Endodermal cell (in vitro differentiated cells): ENCODE results near the gene LYST. TPM values are rescaled to one million over a fixed set of nuclear protein-coding genes. Genes with fewer than 3 reads are reported as not detected.

Source experiments
- DNase-seq: peaks from one replicate; pipeline ENCODE4 v3.0.0-alpha.2; 2017
- H3K27ac ChIP-seq: 2 replicates; pipeline ENCODE4 v1.5.1; 2013; ENCODE audit warnings: mild to moderate bottlenecking, low read depth, low read length, moderate library complexity
- H3K27me3 ChIP-seq: 2 replicates; pipeline ENCODE4 v1.6.1; 2013; ENCODE audit warnings: mild to moderate bottlenecking, low read length, moderate library complexity; ENCODE audit not compliant: insufficient read depth, control insufficient read depth, poor library complexity, severe bottlenecking
- H3K36me3 ChIP-seq: 2 replicates; pipeline ENCODE4 v1.7.0; 2013; ENCODE audit warnings: mild to moderate bottlenecking, low read length, moderate library complexity; ENCODE audit not compliant: control insufficient read depth, insufficient read depth
- H3K4me1 ChIP-seq: one replicate; pipeline ENCODE4 v1.7.0; 2013; ENCODE audit warnings: low read length; ENCODE audit not compliant: control insufficient read depth, insufficient read depth
- H3K4me3 ChIP-seq: 2 replicates; pipeline ENCODE4 v1.5.1; 2013; ENCODE audit warnings: mild to moderate bottlenecking, low read length, moderate library complexity
- H3K9ac ChIP-seq: 2 replicates; pipeline ENCODE4 v1.6.1; 2013; ENCODE audit warnings: mild to moderate bottlenecking, low read length, moderate library complexity; ENCODE audit not compliant: poor library complexity, severe bottlenecking; ENCODE audit errors: extremely low read depth
- H3K9me3 ChIP-seq: 2 replicates; pipeline ENCODE4 v1.6.1; 2013; ENCODE audit warnings: mild to moderate bottlenecking, low read length, moderate library complexity; ENCODE audit not compliant: control insufficient read depth
- H3K27ac Mint-ChIP-seq: 2 replicates; pipeline ENCODE4 v1.8.0; 2020; ENCODE audit warnings: mixed read lengths
- H3K27me3 Mint-ChIP-seq: 2 replicates; pipeline ENCODE4 v1.8.0; 2021; ENCODE audit warnings: mild to moderate bottlenecking, mixed read lengths; ENCODE audit not compliant: insufficient read depth
- H3K36me3 Mint-ChIP-seq: 2 replicates; pipeline ENCODE4 v1.8.0; 2020; ENCODE audit warnings: low read depth, mixed read lengths
- H3K4me1 Mint-ChIP-seq: 2 replicates; pipeline ENCODE4 v1.8.0; 2020; ENCODE audit warnings: mixed read lengths
- H3K4me3 Mint-ChIP-seq: 2 replicates; pipeline ENCODE4 v1.8.0; 2020; ENCODE audit warnings: mild to moderate bottlenecking, moderate library complexity, mixed read lengths
- H3K9me3 Mint-ChIP-seq: 2 replicates; pipeline ENCODE4 v1.8.0; 2020; ENCODE audit warnings: mild to moderate bottlenecking, mixed read lengths
- WGBS, 2 experiments: methylation state at CpG; one replicate each; pipeline versions ENCODE4 v1.1.5 to v1.1.7; 2013; ENCODE audit warnings: missing lambda C conversion rate in 2 of 2, mixed read lengths in 1 of 2; ENCODE audit not compliant: insufficient coverage in 1 of 2, insufficient read length in 1 of 2; 5-methylcytosine and 5-hydroxymethylcytosine counted together
- total RNA-seq, 2 donors: library from RNA; stranded (reverse); fragmentation: NEBNext Ultra II Directional in 1 of 2; extraction: Animal tissue kit (Norgen Biotek cat#: 25700) in 1 of 2; gene quantifications; 2 replicates in 1 of 2; 3 replicates in 1 of 2; pipeline ENCODE4 v1.2.1, GENCODE V29; 2021
- TF ChIP-seq, protein P1 (sequence below): fragments of 200-600 bp; sonication (generic); conservative IDR thresholded peaks from 2 replicates; pipeline ENCODE4 v1.5.0; 2021; ENCODE audit warnings: antibody characterized with exemption, mild to moderate bottlenecking

The LYST gene
- total RNA-seq, 2 donors from 2014 or later, result 2.5 to 6.8 TPM

DNA sequence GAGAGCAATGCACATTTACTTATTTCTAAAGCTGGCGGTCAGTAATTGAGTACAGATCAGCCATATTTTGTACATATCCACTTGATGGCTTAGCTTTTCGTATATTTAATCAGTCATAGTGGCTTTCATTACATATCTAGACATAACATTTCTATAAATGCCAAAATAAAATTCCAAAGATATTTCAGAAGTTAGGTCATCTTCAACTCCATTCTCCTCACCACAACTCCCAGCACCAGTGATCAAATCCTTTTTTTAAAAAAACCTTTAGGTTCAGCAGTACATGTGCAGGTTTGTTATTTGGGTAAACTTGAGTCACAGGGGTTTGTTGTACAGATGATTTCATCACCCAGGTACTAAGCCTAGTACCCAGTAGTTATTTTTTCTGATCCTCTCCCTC is 163.2 kb downstream of the LYST start:
- no peak overlapping the region for H3K4me3 Mint-ChIP-seq
- WGBS, 2 experiments, result 91 to 93% methylated on average over 2 of the region's 2 CpGs
- Histone ChIP-seq H3K36me3 (no peaks in the 10 kb centered on the region), H3K9me3 (no peaks in the 10 kb centered on the region), H3K27me3 (no peaks in the 10 kb centered on the region), H3K4me1 (no peaks in the 10 kb centered on the region), H3K4me3 (no peak overlapping the region), H3K9ac (no peak overlapping the region), H3K27ac (no peak overlapping the region)
- H3K9me3 Mint-ChIP-seq, result no peaks in the 10 kb centered on the region
- H3K4me1 Mint-ChIP-seq, result peaks cover 4% of the 10 kb centered on the region
- no peaks in the 10 kb centered on the region for H3K36me3 Mint-ChIP-seq
- H3K27me3 Mint-ChIP-seq, result no peaks in the 10 kb centered on the region
- no peak for DNase-seq
- TF ChIP-seq, protein P1, sequence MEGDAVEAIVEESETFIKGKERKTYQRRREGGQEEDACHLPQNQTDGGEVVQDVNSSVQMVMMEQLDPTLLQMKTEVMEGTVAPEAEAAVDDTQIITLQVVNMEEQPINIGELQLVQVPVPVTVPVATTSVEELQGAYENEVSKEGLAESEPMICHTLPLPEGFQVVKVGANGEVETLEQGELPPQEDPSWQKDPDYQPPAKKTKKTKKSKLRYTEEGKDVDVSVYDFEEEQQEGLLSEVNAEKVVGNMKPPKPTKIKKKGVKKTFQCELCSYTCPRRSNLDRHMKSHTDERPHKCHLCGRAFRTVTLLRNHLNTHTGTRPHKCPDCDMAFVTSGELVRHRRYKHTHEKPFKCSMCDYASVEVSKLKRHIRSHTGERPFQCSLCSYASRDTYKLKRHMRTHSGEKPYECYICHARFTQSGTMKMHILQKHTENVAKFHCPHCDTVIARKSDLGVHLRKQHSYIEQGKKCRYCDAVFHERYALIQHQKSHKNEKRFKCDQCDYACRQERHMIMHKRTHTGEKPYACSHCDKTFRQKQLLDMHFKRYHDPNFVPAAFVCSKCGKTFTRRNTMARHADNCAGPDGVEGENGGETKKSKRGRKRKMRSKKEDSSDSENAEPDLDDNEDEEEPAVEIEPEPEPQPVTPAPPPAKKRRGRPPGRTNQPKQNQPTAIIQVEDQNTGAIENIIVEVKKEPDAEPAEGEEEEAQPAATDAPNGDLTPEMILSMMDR, result no peak
- H3K27ac Mint-ChIP-seq, result no peak overlapping the region

DNA sequence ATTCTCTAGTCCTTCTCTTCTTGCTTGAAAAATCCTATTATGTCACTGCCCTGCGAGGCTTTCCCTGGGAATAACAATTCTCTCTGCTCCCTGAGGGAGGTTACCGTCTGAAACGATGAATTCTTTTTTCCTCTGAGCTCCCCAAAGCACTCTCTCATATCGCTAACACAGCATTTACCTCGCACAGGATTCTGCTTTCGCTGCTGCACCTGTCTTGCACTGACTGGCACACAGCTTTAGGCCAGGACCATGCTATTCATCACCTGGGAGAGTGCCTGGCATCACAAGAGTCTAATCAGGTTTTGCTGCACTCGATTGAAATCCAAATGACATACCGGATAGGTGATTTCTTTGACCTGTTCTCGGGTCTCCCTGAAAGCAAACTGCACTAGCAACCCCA is 164.3 kb downstream of the LYST start:
- no peaks in the 10 kb centered on the region for H3K4me1 ChIP-seq
- no peak overlapping the region for H3K27ac Mint-ChIP-seq
- no peaks in the 10 kb centered on the region for H3K9me3 Mint-ChIP-seq
- no peaks in the 10 kb centered on the region for H3K36me3 ChIP-seq
- H3K9me3 ChIP-seq, result no peaks in the 10 kb centered on the region
- no peaks in the 10 kb centered on the region for H3K36me3 Mint-ChIP-seq
- H3K4me3 ChIP-seq, result no peak overlapping the region
- no peak overlapping the region for H3K4me3 Mint-ChIP-seq
- no peak overlapping the region for H3K27ac ChIP-seq
- H3K27me3 ChIP-seq, result no peaks in the 10 kb centered on the region
- H3K27me3 Mint-ChIP-seq, result no peaks in the 10 kb centered on the region
- TF ChIP-seq, protein P1, result no peak
- H3K4me1 Mint-ChIP-seq, result peaks cover 4% of the 10 kb centered on the region
- WGBS, 2 experiments, result 87 to 96% methylated on average over 8 to 9 of the region's 9 CpGs
- DNase-seq, result no peak
- H3K9ac ChIP-seq, result no peak overlapping the region

- H3K27me3 Mint-ChIP-seq, result no peaks in the 10 kb centered on the region
- no peak for DNase-seq
- no peak overlapping the region for H3K4me3 Mint-ChIP-seq
Observed at GRCh38 chr1:235697508-235697907, 169.2 kb downstream of the LYST start.

More at GRCh38 chr1:235697508-235697907, 169.2 kb downstream of the LYST start:
- no peaks in the 10 kb centered on the region for H3K9me3 Mint-ChIP-seq
- TF ChIP-seq, protein P1, result no peak
- Histone ChIP-seq H3K9ac (no peak overlapping the region), H3K4me3 (no peak overlapping the region), H3K36me3 (no peaks in the 10 kb centered on the region), H3K27me3 (no peaks in the 10 kb centered on the region), H3K9me3 (no peaks in the 10 kb centered on the region), H3K27ac (no peak overlapping the region), H3K4me1 (no peaks in the 10 kb centered on the region)
- H3K4me1 Mint-ChIP-seq, result no peaks in the 10 kb centered on the region
- no peak overlapping the region for H3K27ac Mint-ChIP-seq
- WGBS, 2 experiments, result 93 to 96% methylated on average over 2 of the region's 2 CpGs
- H3K36me3 Mint-ChIP-seq, result no peaks in the 10 kb centered on the region
